Measurements from ENCODE around the gene PHLDA2. TPM values are rescaled to one million over a fixed set of nuclear protein-coding genes. Genes with fewer than 3 reads are reported as not detected.

The PHLDA2 gene
- total and polyA plus RNA-seq, 2 experiments from 2014 or later, result 3.8 to 16.5 TPM

DNA sequence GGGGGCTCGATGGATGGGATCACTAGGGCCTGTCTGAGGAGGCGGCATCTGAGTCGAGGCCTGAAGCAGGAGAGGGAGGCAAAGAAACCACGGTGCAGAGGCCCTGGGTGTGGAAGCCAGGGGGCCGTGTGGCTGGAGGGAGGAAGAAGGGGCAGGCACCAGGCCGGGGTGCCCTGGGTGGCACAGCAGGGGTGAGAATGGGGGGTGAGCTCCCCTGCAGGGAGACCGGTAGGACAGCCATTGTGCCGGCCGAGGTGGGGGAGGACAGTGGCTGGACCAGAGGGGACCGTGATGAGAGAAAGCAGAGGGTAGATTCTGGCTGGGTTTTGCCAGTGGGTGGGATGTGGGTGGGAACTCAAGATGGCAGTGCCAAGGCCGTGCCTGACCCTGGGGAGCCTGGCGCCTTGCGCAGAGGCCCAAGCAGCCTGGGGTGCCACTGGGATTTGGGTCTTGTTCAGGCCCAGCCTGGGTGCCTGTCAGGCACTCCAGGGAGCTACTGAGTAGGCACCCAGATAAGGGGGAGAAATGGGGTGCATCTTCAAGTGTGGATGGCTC, 18.7 kb downstream of the PHLDA2 start (continued):
- TF ChIP-seq, protein P1, sequence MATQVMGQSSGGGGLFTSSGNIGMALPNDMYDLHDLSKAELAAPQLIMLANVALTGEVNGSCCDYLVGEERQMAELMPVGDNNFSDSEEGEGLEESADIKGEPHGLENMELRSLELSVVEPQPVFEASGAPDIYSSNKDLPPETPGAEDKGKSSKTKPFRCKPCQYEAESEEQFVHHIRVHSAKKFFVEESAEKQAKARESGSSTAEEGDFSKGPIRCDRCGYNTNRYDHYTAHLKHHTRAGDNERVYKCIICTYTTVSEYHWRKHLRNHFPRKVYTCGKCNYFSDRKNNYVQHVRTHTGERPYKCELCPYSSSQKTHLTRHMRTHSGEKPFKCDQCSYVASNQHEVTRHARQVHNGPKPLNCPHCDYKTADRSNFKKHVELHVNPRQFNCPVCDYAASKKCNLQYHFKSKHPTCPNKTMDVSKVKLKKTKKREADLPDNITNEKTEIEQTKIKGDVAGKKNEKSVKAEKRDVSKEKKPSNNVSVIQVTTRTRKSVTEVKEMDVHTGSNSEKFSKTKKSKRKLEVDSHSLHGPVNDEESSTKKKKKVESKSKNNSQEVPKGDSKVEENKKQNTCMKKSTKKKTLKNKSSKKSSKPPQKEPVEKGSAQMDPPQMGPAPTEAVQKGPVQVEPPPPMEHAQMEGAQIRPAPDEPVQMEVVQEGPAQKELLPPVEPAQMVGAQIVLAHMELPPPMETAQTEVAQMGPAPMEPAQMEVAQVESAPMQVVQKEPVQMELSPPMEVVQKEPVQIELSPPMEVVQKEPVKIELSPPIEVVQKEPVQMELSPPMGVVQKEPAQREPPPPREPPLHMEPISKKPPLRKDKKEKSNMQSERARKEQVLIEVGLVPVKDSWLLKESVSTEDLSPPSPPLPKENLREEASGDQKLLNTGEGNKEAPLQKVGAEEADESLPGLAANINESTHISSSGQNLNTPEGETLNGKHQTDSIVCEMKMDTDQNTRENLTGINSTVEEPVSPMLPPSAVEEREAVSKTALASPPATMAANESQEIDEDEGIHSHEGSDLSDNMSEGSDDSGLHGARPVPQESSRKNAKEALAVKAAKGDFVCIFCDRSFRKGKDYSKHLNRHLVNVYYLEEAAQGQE (IDR thresholded peaks at IDR 0.05; ENCODE audit: unreplicated experiment), result no peak
- TF ChIP-seq ZNF114 (CRISPR knock-in tag; IDR thresholded peaks at IDR 0.05) (no peak), STAT1 (IDR thresholded peaks at IDR 0.05; ENCODE audit: unreplicated experiment) (no peak), JUNB (IDR thresholded peaks at IDR 0.05; ENCODE audit: unreplicated experiment) (no peak), NANOG (IDR thresholded peaks at IDR 0.05; ENCODE audit: borderline replicate concordance) (no peak), ZNF331 (CRISPR knock-in tag; IDR thresholded peaks at IDR 0.05; ENCODE audit: low read depth) (no peak)
- TF ChIP-seq, protein P2, sequence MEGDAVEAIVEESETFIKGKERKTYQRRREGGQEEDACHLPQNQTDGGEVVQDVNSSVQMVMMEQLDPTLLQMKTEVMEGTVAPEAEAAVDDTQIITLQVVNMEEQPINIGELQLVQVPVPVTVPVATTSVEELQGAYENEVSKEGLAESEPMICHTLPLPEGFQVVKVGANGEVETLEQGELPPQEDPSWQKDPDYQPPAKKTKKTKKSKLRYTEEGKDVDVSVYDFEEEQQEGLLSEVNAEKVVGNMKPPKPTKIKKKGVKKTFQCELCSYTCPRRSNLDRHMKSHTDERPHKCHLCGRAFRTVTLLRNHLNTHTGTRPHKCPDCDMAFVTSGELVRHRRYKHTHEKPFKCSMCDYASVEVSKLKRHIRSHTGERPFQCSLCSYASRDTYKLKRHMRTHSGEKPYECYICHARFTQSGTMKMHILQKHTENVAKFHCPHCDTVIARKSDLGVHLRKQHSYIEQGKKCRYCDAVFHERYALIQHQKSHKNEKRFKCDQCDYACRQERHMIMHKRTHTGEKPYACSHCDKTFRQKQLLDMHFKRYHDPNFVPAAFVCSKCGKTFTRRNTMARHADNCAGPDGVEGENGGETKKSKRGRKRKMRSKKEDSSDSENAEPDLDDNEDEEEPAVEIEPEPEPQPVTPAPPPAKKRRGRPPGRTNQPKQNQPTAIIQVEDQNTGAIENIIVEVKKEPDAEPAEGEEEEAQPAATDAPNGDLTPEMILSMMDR (conservative IDR thresholded peaks at IDR 0.05; ENCODE audit: low read depth in 2 of 2), result no peak

DNA sequence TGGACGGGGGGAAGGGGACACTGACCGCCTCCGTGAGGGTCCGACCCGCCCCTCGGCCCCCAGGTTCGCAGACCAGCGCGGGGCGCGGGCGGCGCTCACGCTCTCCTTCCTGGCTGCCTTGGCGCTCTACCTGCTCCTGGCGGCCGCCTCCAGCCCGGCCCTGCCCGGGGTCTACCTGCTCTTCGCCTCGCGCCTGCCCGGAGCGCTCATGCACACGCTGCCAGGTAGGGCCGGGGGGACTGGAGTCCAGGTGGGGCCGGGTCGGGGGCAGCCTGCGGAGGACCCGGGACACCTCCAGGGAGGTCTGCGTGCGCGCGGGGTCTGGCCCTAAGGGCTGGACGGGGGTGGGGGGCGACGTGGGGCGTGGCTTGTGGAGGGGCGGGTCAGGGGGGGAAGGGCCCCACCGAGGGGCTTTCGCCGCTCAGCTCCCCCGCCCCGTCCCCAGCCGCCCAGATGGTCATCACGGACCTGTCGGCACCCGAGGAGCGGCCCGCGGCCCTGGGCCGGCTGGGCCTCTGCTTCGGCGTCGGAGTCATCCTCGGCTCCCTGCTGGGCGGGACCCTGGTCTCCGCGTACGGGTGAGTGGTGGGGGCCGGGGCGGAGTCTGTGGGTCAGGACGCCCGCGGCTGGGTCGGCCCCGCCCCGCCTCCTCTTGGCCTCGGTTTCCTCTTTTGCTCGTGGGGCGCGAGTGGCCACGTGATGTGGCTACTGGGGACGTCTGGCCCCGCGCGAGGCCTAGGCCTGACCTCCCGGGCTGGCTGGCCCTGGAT, 19.9 kb downstream of the PHLDA2 start:
- Mint-ChIP-seq H3K4me3 (no peak overlapping the region), H3K36me3 (ENCODE audit: low read depth) (peaks cover 16% of the 10 kb centered on the region), H3K4me1 (peaks cover 17% of the 10 kb centered on the region), H3K9me3 (peaks cover 14% of the 10 kb centered on the region; the same call in 2 of the 3 replicates), H3K27me3 (ENCODE audit: insufficient read depth, low read depth, poor library complexity) (peaks cover 20% of the 10 kb centered on the region), H3K27ac (no peak overlapping the region)
- Histone ChIP-seq H3K4me1 (ENCODE audit: insufficient read depth) (no peaks in the 10 kb centered on the region), H3K4me3 (peak overlapping the region; percentile 28; the same call in 1 of the 2 replicates), H3K4me2 (no peak overlapping the region), H2AFZ (no peak overlapping the region), H3F3A (replicated peaks; ENCODE audit: low read depth) (0 out of 2 replicates have a peak, but pooled peaks cover 3% of the 10 kb centered on the region), H3K79me2 (replicated peaks; ENCODE audit: insufficient read depth) (no peaks in the 10 kb centered on the region), H3K9me2 (ENCODE audit: insufficient read depth) (no peaks in the 10 kb centered on the region), H3K36me3 (ENCODE audit: insufficient read depth) (no peaks in the 10 kb centered on the region), H4K20me1 (replicated peaks; ENCODE audit: insufficient read depth) (no peaks in the 10 kb centered on the region), H3K27me3 (ENCODE audit: insufficient read depth) (no peaks in the 10 kb centered on the region), H3K27ac (ENCODE audit: low read depth) (no peak overlapping the region)
- DNase-seq (ENCODE audit: low spot score), result peak; percentile 48
- TF ChIP-seq, protein P3, sequence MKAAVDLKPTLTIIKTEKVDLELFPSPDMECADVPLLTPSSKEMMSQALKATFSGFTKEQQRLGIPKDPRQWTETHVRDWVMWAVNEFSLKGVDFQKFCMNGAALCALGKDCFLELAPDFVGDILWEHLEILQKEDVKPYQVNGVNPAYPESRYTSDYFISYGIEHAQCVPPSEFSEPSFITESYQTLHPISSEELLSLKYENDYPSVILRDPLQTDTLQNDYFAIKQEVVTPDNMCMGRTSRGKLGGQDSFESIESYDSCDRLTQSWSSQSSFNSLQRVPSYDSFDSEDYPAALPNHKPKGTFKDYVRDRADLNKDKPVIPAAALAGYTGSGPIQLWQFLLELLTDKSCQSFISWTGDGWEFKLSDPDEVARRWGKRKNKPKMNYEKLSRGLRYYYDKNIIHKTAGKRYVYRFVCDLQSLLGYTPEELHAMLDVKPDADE (IDR thresholded peaks at IDR 0.05), result no peak
- TF ChIP-seq JUNB (IDR thresholded peaks at IDR 0.05; ENCODE audit: unreplicated experiment), result no peak
- no peak for TF ChIP-seq POLR2AphosphoS5 (IDR thresholded peaks at IDR 0.05; ENCODE audit: low read depth)
- TF ChIP-seq STAT1 (IDR thresholded peaks at IDR 0.05; ENCODE audit: unreplicated experiment), result no peak
- TF ChIP-seq EZH2 (IDR thresholded peaks at IDR 0.05; ENCODE audit: low read depth, unreplicated experiment), result no peak
- TF ChIP-seq, protein P4, sequence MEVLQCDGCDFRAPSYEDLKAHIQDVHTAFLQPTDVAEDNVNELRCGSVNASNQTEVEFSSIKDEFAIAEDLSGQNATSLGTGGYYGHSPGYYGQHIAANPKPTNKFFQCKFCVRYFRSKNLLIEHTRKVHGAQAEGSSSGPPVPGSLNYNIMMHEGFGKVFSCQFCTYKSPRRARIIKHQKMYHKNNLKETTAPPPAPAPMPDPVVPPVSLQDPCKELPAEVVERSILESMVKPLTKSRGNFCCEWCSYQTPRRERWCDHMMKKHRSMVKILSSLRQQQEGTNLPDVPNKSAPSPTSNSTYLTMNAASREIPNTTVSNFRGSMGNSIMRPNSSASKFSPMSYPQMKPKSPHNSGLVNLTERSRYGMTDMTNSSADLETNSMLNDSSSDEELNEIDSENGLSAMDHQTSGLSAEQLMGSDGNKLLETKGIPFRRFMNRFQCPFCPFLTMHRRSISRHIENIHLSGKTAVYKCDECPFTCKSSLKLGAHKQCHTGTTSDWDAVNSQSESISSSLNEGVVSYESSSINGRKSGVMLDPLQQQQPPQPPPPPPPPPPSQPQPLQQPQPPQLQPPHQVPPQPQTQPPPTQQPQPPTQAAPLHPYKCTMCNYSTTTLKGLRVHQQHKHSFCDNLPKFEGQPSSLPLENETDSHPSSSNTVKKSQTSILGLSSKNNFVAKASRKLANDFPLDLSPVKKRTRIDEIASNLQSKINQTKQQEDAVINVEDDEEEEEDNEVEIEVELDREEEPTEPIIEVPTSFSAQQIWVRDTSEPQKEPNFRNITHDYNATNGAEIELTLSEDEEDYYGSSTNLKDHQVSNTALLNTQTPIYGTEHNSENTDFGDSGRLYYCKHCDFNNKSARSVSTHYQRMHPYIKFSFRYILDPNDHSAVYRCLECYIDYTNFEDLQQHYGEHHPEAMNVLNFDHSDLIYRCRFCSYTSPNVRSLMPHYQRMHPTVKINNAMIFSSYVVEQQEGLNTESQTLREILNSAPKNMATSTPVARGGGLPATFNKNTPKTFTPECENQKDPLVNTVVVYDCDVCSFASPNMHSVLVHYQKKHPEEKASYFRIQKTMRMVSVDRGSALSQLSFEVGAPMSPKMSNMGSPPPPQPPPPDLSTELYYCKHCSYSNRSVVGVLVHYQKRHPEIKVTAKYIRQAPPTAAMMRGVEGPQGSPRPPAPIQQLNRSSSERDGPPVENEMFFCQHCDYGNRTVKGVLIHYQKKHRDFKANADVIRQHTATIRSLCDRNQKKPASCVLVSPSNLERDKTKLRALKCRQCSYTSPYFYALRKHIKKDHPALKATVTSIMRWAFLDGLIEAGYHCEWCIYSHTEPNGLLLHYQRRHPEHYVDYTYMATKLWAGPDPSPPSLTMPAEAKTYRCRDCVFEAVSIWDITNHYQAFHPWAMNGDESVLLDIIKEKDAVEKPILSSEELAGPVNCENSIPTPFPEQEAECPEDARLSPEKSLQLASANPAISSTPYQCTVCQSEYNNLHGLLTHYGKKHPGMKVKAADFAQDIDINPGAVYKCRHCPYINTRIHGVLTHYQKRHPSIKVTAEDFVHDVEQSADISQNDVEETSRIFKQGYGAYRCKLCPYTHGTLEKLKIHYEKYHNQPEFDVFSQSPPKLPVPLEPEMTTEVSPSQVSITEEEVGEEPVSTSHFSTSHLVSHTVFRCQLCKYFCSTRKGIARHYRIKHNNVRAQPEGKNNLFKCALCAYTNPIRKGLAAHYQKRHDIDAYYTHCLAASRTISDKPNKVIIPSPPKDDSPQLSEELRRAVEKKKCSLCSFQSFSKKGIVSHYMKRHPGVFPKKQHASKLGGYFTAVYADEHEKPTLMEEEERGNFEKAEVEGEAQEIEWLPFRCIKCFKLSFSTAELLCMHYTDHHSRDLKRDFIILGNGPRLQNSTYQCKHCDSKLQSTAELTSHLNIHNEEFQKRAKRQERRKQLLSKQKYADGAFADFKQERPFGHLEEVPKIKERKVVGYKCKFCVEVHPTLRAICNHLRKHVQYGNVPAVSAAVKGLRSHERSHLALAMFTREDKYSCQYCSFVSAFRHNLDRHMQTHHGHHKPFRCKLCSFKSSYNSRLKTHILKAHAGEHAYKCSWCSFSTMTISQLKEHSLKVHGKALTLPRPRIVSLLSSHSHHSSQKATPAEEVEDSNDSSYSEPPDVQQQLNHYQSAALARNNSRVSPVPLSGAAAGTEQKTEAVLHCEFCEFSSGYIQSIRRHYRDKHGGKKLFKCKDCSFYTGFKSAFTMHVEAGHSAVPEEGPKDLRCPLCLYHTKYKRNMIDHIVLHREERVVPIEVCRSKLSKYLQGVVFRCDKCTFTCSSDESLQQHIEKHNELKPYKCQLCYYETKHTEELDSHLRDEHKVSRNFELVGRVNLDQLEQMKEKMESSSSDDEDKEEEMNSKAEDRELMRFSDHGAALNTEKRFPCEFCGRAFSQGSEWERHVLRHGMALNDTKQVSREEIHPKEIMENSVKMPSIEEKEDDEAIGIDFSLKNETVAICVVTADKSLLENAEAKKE (CRISPR knock-in tag; IDR thresholded peaks at IDR 0.05), result no peak
- peak; percentile 38 for ATAC-seq
